Nephron (organoid): ENCODE data around the gene TFPT.

Experiments used
- H3K27ac Mint-ChIP-seq, 3 experiments: 2 replicates each; pipeline ENCODE4 v1.8.0; 2020; ENCODE audit warnings: mixed read lengths in 3 of 3, mild to moderate bottlenecking in 2 of 3, moderate library complexity in 1 of 3
- H3K27me3 Mint-ChIP-seq: 2 replicates; pipeline ENCODE4 v1.8.0; 2021; ENCODE audit warnings: low read depth, mild to moderate bottlenecking, moderate library complexity, mixed read lengths
- H3K36me3 Mint-ChIP-seq: 2 replicates; pipeline ENCODE4 v1.8.0; 2020; ENCODE audit warnings: low read depth, mixed read lengths
- H3K4me1 Mint-ChIP-seq: 2 replicates; pipeline ENCODE4 v1.8.0; 2020; ENCODE audit warnings: mixed read lengths
- H3K4me3 Mint-ChIP-seq, 3 experiments: 2 replicates each; pipeline ENCODE4 v1.8.0; 2020; ENCODE audit warnings: mild to moderate bottlenecking in 3 of 3, mixed read lengths in 3 of 3, moderate library complexity in 2 of 3
- H3K9me3 Mint-ChIP-seq: 2 replicates; pipeline ENCODE4 v1.8.0; 2020; ENCODE audit warnings: mixed read lengths
- CTCF ChIP-seq, 3 experiments: fragments of 200-600 bp; sonication (generic); IDR thresholded peaks; one replicate each; pipeline ENCODE4 v1.5.0; 2021; ENCODE audit warnings: antibody characterized with exemption in 3 of 3; ENCODE audit not compliant: unreplicated experiment in 3 of 3

The TFPT gene

GRCh38 chr19:54107876-54108490 lies 7.5 kb downstream of the TFPT start:
- Mint-ChIP-seq H3K27me3 (no peaks in the 10 kb centered on the region), H3K4me3 (peak overlapping the region in 1 of 3 experiments; percentile 16)

GRCh38 chr19:54106716-54107115 lies 8.7 kb downstream of the TFPT start:
- Mint-ChIP-seq H3K27me3 (no peaks in the 10 kb centered on the region), H3K9me3 (no peaks in the 10 kb centered on the region), H3K27ac (no peak overlapping the region), H3K36me3 (peaks cover 34% of the 10 kb centered on the region), H3K4me3 (peak overlapping the region in 2 of 3 experiments; percentile 36 to 72), H3K4me1 (peaks cover 5% of the 10 kb centered on the region)
- no peak for TF ChIP-seq CTCF (IDR thresholded peaks at IDR 0.05; ENCODE audit: unreplicated experiment in 3 of 3)

More at GRCh38 chr19:54107876-54108490, 7.5 kb downstream of the TFPT start:
- peaks cover 34% of the 10 kb centered on the region for H3K36me3 Mint-ChIP-seq
- H3K27ac Mint-ChIP-seq = no peak overlapping the region
- no peaks in the 10 kb centered on the region for H3K9me3 Mint-ChIP-seq
- TF ChIP-seq CTCF (IDR thresholded peaks at IDR 0.05; ENCODE audit: unreplicated experiment in 3 of 3) = no peak
- no peaks in the 10 kb centered on the region for H3K4me1 Mint-ChIP-seq

- Mint-ChIP-seq H3K4me3 (peak overlapping the region; percentile 70 to 99 (median 98)), H3K36me3 (peaks cover 32% of the 10 kb centered on the region), H3K9me3 (no peaks in the 10 kb centered on the region), H3K27ac (no peak overlapping the region), H3K4me1 (peaks cover 5% of the 10 kb centered on the region), H3K27me3 (no peaks in the 10 kb centered on the region)
- TF ChIP-seq CTCF (IDR thresholded peaks at IDR 0.05; ENCODE audit: unreplicated experiment in 3 of 3) = no peak
Measured at GRCh38 chr19:54105796-54106195, 9.7 kb downstream of the TFPT start.

GRCh38 chr19:54104998-54105715 lies 10.3 kb downstream of the TFPT start:
- Mint-ChIP-seq H3K27ac (no peak overlapping the region), H3K27me3 (peaks cover 1% of the 10 kb centered on the region), H3K4me1 (peaks cover 5% of the 10 kb centered on the region), H3K4me3 (peak overlapping the region; percentile 70 to 99 (median 98)), H3K9me3 (no peaks in the 10 kb centered on the region), H3K36me3 (peaks cover 28% of the 10 kb centered on the region)
- TF ChIP-seq CTCF (IDR thresholded peaks at IDR 0.05; ENCODE audit: unreplicated experiment in 3 of 3) = no peak

GRCh38 chr19:54102421-54103169 lies 12.9 kb downstream of the TFPT start, which contains the start of gene NDUFA3:
NDUFA3 (plus strand) TSS chr19:54102855; CDS start chr19:54102879, 24 bp downstream.
- Mint-ChIP-seq H3K4me1 (peaks cover 5% of the 10 kb centered on the region), H3K9me3 (no peaks in the 10 kb centered on the region), H3K4me3 (peak within 1 kb of the TSS; percentile 92 to 99 (median 98)), H3K27me3 (peaks cover 18% of the 10 kb centered on the region), H3K36me3 (peaks cover 19% of the 10 kb centered on the region), H3K27ac (peak within 1 kb of the TSS; percentile 57 to 86 (median 69))
- no peak for TF ChIP-seq CTCF (IDR thresholded peaks at IDR 0.05; ENCODE audit: unreplicated experiment in 3 of 3)
